ENCODE measurements around the gene RAPH1. TPM values are rescaled to one million over a fixed set of nuclear protein-coding genes. Genes with fewer than 3 reads are reported as not detected.
"Not testable (repeated sequence)": the region's sequence is repeated elsewhere in the genome, so short reads cannot be mapped to it uniquely, and the experiment has no call there.

Gene RAPH1
- total RNA-seq, 1 donor from 2014 or later: 50.4 TPM

DNA sequence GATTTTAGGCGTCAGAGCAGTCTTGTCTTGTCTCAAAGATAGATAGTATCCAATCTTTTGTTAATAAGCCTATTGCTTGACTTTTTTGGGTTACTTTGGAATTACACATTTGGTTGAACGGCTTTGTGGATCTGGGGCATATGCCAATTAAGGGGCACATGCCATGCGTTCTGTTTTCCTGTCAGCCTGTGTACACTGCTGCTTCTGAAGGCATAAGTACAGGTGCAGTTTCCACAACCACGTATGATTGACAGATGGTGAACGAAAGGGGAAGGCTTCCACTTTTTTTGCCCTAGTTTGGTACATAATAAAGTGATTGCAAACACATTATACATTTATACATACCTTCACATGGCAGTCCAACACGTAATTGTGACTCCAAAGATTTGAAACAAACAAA lies 102.3 kb downstream of the RAPH1 start:
- no peak for TF ChIP-seq EZH2 (IDR thresholded peaks at IDR 0.05; ENCODE audit: insufficient read depth, low read length)
- TF ChIP-seq, protein P1, sequence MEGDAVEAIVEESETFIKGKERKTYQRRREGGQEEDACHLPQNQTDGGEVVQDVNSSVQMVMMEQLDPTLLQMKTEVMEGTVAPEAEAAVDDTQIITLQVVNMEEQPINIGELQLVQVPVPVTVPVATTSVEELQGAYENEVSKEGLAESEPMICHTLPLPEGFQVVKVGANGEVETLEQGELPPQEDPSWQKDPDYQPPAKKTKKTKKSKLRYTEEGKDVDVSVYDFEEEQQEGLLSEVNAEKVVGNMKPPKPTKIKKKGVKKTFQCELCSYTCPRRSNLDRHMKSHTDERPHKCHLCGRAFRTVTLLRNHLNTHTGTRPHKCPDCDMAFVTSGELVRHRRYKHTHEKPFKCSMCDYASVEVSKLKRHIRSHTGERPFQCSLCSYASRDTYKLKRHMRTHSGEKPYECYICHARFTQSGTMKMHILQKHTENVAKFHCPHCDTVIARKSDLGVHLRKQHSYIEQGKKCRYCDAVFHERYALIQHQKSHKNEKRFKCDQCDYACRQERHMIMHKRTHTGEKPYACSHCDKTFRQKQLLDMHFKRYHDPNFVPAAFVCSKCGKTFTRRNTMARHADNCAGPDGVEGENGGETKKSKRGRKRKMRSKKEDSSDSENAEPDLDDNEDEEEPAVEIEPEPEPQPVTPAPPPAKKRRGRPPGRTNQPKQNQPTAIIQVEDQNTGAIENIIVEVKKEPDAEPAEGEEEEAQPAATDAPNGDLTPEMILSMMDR (IDR thresholded peaks at IDR 0.05; ENCODE audit: insufficient read depth, low read depth, low read length): no peak
- Histone ChIP-seq H3K4me3 (ENCODE audit: insufficient read depth, low read depth, low read length) (no peak overlapping the region), H3K36me3 (ENCODE audit: insufficient read depth, low read length) (peaks cover 20% of the 10 kb centered on the region), H4K20me1 (ENCODE audit: insufficient read depth, low read length) (peaks cover 15% of the 10 kb centered on the region), H3K27ac (ENCODE audit: low read depth, low read length) (no peak overlapping the region), H3K79me2 (ENCODE audit: insufficient read depth, low read length) (peaks cover 24% of the 10 kb centered on the region), H2AFZ (ENCODE audit: low read depth, low read length) (no peak overlapping the region), H3K4me2 (ENCODE audit: low read length) (no peak overlapping the region), H3K9ac (ENCODE audit: low read length) (no peak overlapping the region), H3K9me3 (ENCODE audit: insufficient read depth, low read depth, low read length) (no peaks in the 10 kb centered on the region), H3K4me1 (ENCODE audit: insufficient read depth, low read length) (no peaks in the 10 kb centered on the region), H3K27me3 (ENCODE audit: insufficient read depth, low read length) (no peaks in the 10 kb centered on the region)
- H3K27ac Mint-ChIP-seq (ENCODE audit: unreplicated experiment): no peak overlapping the region
- no peaks in the 10 kb centered on the region for H3K9me3 Mint-ChIP-seq (ENCODE audit: unreplicated experiment)
- H3K4me3 Mint-ChIP-seq (ENCODE audit: unreplicated experiment): no peak overlapping the region
- no peak for FAIRE-seq
- no peak for DNase-seq (ENCODE audit: low read depth)
- peaks cover 3% of the 10 kb centered on the region for H3K4me1 Mint-ChIP-seq (ENCODE audit: low read depth, unreplicated experiment)
- H3K27me3 Mint-ChIP-seq (ENCODE audit: low read depth, unreplicated experiment): no peaks in the 10 kb centered on the region
- H3K36me3 Mint-ChIP-seq (ENCODE audit: low read depth, unreplicated experiment): peaks cover 2% of the 10 kb centered on the region

DNA sequence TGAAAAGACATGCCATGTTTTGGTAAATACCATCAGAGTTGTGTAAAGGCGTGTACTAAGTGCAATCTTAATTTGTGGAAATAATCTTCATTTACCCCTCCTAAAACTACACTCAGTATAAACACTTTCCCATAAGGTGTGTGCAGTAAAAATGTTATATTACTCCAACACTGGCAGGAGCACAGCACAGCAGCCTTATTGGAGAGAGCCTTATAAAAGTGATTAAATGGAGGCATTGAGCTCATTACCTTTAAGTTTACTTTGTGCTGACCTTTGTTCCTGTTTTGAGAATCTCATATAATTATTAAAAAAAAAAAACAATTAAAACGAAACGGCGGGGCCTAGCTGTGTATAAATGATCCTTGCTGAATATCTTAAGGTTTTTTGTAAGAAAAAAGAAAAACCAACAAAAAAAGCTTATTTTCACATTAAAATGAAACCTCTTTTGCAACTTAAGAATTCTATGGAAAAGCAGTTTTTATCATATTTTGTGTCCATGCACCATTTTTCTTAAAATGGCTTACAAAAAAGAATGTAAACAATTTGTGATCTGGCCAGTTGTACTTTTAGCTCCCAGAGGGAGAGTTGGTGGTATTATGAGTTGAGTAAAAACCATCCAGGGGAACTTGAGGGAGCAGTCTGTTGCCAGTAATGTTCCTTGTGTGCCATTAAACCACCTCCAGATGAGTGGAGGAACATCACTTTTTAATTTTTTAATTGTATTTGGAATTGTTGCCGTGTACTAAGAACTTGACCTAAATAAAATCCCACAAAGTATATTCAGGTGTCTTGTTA lies 103.5 kb downstream of the RAPH1 start:
- H3K27me3 Mint-ChIP-seq (ENCODE audit: low read depth, unreplicated experiment): no peaks in the 10 kb centered on the region

DNA sequence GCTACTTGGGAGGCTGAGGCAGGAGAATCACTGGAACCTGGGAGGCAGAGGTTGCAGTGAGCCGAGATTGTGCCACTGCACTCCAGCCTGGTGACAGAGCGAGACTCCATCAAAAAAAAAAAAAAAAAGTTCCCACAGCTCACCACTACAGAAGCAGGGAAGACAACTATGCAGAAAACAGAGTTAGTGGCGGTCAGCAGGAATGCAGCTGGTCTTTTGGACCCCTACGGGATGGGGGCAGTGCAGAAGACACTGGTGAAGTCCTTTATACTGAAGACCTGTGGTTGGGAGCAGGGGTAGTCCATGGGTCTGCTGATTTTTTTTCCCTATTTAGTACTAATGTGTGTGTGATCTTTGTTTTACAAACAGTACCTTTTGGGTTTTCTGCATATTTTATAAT lies 105.5 kb downstream of the RAPH1 start:
- H3K4me1 Mint-ChIP-seq (ENCODE audit: low read depth, unreplicated experiment); H3K27me3 ChIP-seq (ENCODE audit: insufficient read depth, low read length); H2AFZ ChIP-seq (ENCODE audit: low read depth, low read length); H3K4me3 ChIP-seq (ENCODE audit: insufficient read depth, low read depth, low read length); H3K79me2 ChIP-seq (ENCODE audit: insufficient read depth, low read length); DNase-seq (ENCODE audit: low read depth); H3K27ac ChIP-seq (ENCODE audit: low read depth, low read length); FAIRE-seq; H4K20me1 ChIP-seq (ENCODE audit: insufficient read depth, low read length); H3K27me3 Mint-ChIP-seq (ENCODE audit: low read depth, unreplicated experiment); H3K9ac ChIP-seq (ENCODE audit: low read length); H3K4me3 Mint-ChIP-seq (ENCODE audit: unreplicated experiment); H3K4me2 ChIP-seq (ENCODE audit: low read length); H3K9me3 Mint-ChIP-seq (ENCODE audit: unreplicated experiment); H3K27ac Mint-ChIP-seq (ENCODE audit: unreplicated experiment); H3K9me3 ChIP-seq (ENCODE audit: insufficient read depth, low read depth, low read length); H3K36me3 Mint-ChIP-seq (ENCODE audit: low read depth, unreplicated experiment); H3K4me1 ChIP-seq (ENCODE audit: insufficient read depth, low read length): not testable (repeated sequence)
- H3K36me3 ChIP-seq (ENCODE audit: insufficient read depth, low read length): peaks cover 13% of the 10 kb centered on the region

More for the DNA sequence above, 103.5 kb downstream of the RAPH1 start:
- Histone ChIP-seq H3K36me3 (ENCODE audit: insufficient read depth, low read length) (peaks cover 19% of the 10 kb centered on the region), H3K9me3 (ENCODE audit: insufficient read depth, low read depth, low read length) (no peaks in the 10 kb centered on the region), H2AFZ (ENCODE audit: low read depth, low read length) (no peak overlapping the region), H3K27me3 (ENCODE audit: insufficient read depth, low read length) (no peaks in the 10 kb centered on the region), H3K4me2 (ENCODE audit: low read length) (no peak overlapping the region), H3K9ac (ENCODE audit: low read length) (no peak overlapping the region), H3K4me1 (ENCODE audit: insufficient read depth, low read length) (no peaks in the 10 kb centered on the region), H3K4me3 (ENCODE audit: insufficient read depth, low read depth, low read length) (no peak overlapping the region), H3K79me2 (ENCODE audit: insufficient read depth, low read length) (peaks cover 14% of the 10 kb centered on the region), H4K20me1 (ENCODE audit: insufficient read depth, low read length) (peaks cover 3% of the 10 kb centered on the region), H3K27ac (ENCODE audit: low read depth, low read length) (no peak overlapping the region)
- no peak for FAIRE-seq
- Mint-ChIP-seq H3K4me3 (ENCODE audit: unreplicated experiment) (no peak overlapping the region), H3K36me3 (ENCODE audit: low read depth, unreplicated experiment) (peaks cover 4% of the 10 kb centered on the region), H3K4me1 (ENCODE audit: low read depth, unreplicated experiment) (no peaks in the 10 kb centered on the region), H3K9me3 (ENCODE audit: unreplicated experiment) (no peaks in the 10 kb centered on the region), H3K27ac (ENCODE audit: unreplicated experiment) (no peak overlapping the region)
- DNase-seq (ENCODE audit: low read depth): no peak
- TF ChIP-seq, protein P1 (IDR thresholded peaks at IDR 0.05; ENCODE audit: insufficient read depth, low read depth, low read length): no peak
- no peak for TF ChIP-seq EZH2 (IDR thresholded peaks at IDR 0.05; ENCODE audit: insufficient read depth, low read length)
